GM12891 (cell line): ENCODE data around the gene PRKG2.

ENCODE experiments used
- PAX5 ChIP-seq: IDR thresholded peaks from 2 replicates; pipeline ENCODE4 v1.6.1; 2011; ENCODE audit warnings: low read length, moderate library complexity, mild to moderate bottlenecking; ENCODE audit not compliant: insufficient read depth, severe bottlenecking
- POLR2A ChIP-seq: IDR thresholded peaks from 2 replicates; pipeline ENCODE4 v1.6.1; 2011; ENCODE audit warnings: low read depth, low read length, control low read depth
- POLR2AphosphoS5 ChIP-seq: IDR thresholded peaks from 2 replicates; pipeline ENCODE4 v1.6.1; 2011; ENCODE audit warnings: low read depth, low read length, control low read depth
- POU2F2 ChIP-seq: IDR thresholded peaks from 2 replicates; pipeline ENCODE4 v1.6.1; 2011; ENCODE audit warnings: low read depth, mild to moderate bottlenecking, control low read depth, low read length, moderate library complexity
- TAF1 ChIP-seq: IDR thresholded peaks from 2 replicates; pipeline ENCODE4 v1.6.1; 2011; ENCODE audit warnings: low read depth, low read length, control low read depth

DNA sequence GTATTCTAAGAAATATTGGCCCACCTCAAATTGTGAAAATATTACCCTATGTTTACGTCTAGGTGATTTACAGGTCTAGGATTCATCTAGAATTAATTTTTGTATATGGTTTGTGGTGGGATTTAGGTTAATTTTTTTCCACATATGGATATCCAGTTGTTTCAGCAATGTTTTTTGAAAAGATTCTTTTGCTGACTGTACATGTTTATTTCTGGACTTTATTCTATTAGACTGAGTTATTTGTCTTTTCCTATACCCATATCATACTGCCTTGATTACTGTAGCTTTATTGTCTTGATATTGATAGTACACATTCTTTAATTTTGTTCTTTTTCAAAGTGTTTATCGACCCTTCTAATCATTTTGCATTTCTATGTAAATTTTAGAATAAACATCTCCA lies 83.5 kb downstream of the PRKG2 start:
- TF ChIP-seq POU2F2 (no peak), POLR2AphosphoS5 (no peak), POLR2A (no peak), TAF1 (no peak), PAX5 (no peak)
